ENCODE data around the gene B4GALT1.

GRCh38 chr9:33111631-33112030 lies 55.5 kb downstream of the B4GALT1 start:
- TF ChIP-seq CTCF (conservative IDR thresholded peaks at IDR 0.05; ENCODE audit: low read length) (no peak), EZH2phosphoT487 (IDR thresholded peaks at IDR 0.05; ENCODE audit: borderline replicate concordance, low read depth, low read length) (no peak)

Data from OCI-LY7 (cell line).